Stimulated activated CD8-positive, alpha-beta memory T cell treated with anti-CD3 and anti-CD28 coated beads, Interleukin-2, amount 100 ng/mL, for 1 hour (primary cell): ENCODE data around the gene CAVIN1.
"Not testable (repeated sequence)": the region's sequence is repeated elsewhere in the genome, so short reads cannot be mapped to it uniquely, and the experiment has no call there.

Source experiments
- DNase-seq, 2 donors: peaks; one replicate each; pipeline ENCODE4 v3.0.0-alpha.2; 2020; ENCODE audit warnings: low read depth in 2 of 2

The CAVIN1 gene

GRCh38 chr17:42422958-42423712 is at the start of gene CAVIN1:
TSS of gene CAVIN1 (minus strand) at chr17:42423256. CDS start at chr17:42423097, 159 bp downstream.
- DNase-seq, result no peak

GRCh38 chr17:42467889-42468288 is 44.8 kb upstream of the CAVIN1 start:
- no peak for DNase-seq

GRCh38 chr17:42463976-42464400 is 40.9 kb upstream of the CAVIN1 start:
- DNase-seq, result no peak

- DNase-seq, result no peak
These were observed 37.3 kb upstream of the CAVIN1 start for GRCh38 chr17:42460371-42460770.

GRCh38 chr17:42459801-42460281 is 36.8 kb upstream of the CAVIN1 start:
- DNase-seq, result no peak

- DNase-seq, result no peak
These were observed 36.3 kb upstream of the CAVIN1 start for GRCh38 chr17:42459256-42459800.

- DNase-seq, result peak; percentile 68 to 76
These were observed 35.6 kb upstream of the CAVIN1 start, which contains the start of gene ATP6V0A1 for GRCh38 chr17:42458497-42459255. TSS of gene ATP6V0A1 (plus strand) at chr17:42458878. CDS start at chr17:42460895, 2,017 bp downstream.

- no peak for DNase-seq
These were observed 34.2 kb upstream of the CAVIN1 start for GRCh38 chr17:42457107-42457792.

GRCh38 chr17:42456223-42457106 is 33.4 kb upstream of the CAVIN1 start:
- no peak for DNase-seq

- not testable (repeated sequence) for DNase-seq
These were observed 31.9 kb upstream of the CAVIN1 start for GRCh38 chr17:42454987-42455386.

GRCh38 chr17:42453439-42453838 is 30.4 kb upstream of the CAVIN1 start:
- DNase-seq, result no peak

- not testable (repeated sequence) for DNase-seq
These were observed 28.2 kb upstream of the CAVIN1 start for GRCh38 chr17:42451270-42451669.

GRCh38 chr17:42449838-42450237 is 26.8 kb upstream of the CAVIN1 start:
- DNase-seq, result not testable (repeated sequence)

- not testable (repeated sequence) for DNase-seq
These were observed 26.1 kb upstream of the CAVIN1 start for GRCh38 chr17:42449176-42449575.

GRCh38 chr17:42442196-42442565 is 19.1 kb upstream of the CAVIN1 start:
- DNase-seq, result no peak

- DNase-seq, result no peak
These were observed 18.5 kb upstream of the CAVIN1 start for GRCh38 chr17:42441371-42442195.

- DNase-seq, result no peak
These were observed 15.8 kb upstream of the CAVIN1 start for GRCh38 chr17:42438600-42439567.

- no peak for DNase-seq
These were observed 13.3 kb upstream of the CAVIN1 start for GRCh38 chr17:42436391-42436790.

- no peak for DNase-seq
These were observed 8.7 kb upstream of the CAVIN1 start for GRCh38 chr17:42431758-42432161.
